GM12864 (cell line): ENCODE data around the gene NMBR.

ENCODE experiments used
- DNase-seq: peaks from one replicate; pipeline ENCODE4 v3.0.0-alpha.2; 2011; ENCODE audit warnings: low read depth
- H3K4me3 ChIP-seq: 2 replicates; pipeline ENCODE4 v1.5.1; 2011; ENCODE audit warnings: mild to moderate bottlenecking, low read depth, low read length, control low read depth
- TF ChIP-seq, protein P1 (sequence below): IDR thresholded peaks from 2 replicates; pipeline ENCODE4 v1.5.1; 2011; ENCODE audit warnings: low read depth, mild to moderate bottlenecking, moderate library complexity, low read length, control low read depth, inconsistent platforms; ENCODE audit errors: missing control alignments

The NMBR gene

DNA sequence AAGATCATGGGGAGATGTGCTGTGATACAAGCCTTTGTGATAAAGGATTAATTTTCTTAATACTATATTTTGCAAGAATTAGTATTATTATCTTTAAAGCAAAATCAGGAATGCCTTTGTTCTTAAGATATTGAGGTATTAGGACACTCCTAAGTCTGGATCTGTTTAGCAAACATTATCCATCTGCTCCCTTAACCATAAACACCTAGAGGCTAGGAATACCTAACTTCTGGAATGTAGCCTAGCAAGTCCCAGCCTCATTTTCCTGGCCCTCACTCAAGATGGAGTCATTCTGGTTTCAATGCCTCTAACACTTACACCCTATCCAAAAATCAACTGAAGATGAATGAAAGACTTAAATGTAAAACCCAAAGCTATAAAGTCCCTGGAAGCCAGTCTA, 120.5 kb downstream of the NMBR start:
- no peak overlapping the region for H3K4me3 ChIP-seq
- TF ChIP-seq, protein P1, sequence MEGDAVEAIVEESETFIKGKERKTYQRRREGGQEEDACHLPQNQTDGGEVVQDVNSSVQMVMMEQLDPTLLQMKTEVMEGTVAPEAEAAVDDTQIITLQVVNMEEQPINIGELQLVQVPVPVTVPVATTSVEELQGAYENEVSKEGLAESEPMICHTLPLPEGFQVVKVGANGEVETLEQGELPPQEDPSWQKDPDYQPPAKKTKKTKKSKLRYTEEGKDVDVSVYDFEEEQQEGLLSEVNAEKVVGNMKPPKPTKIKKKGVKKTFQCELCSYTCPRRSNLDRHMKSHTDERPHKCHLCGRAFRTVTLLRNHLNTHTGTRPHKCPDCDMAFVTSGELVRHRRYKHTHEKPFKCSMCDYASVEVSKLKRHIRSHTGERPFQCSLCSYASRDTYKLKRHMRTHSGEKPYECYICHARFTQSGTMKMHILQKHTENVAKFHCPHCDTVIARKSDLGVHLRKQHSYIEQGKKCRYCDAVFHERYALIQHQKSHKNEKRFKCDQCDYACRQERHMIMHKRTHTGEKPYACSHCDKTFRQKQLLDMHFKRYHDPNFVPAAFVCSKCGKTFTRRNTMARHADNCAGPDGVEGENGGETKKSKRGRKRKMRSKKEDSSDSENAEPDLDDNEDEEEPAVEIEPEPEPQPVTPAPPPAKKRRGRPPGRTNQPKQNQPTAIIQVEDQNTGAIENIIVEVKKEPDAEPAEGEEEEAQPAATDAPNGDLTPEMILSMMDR = no peak
- no peak for DNase-seq
